K562 (cell line): ENCODE data around the gene VDAC1. TPM values are rescaled to one million over a fixed set of nuclear protein-coding genes. Genes with fewer than 3 reads are reported as not detected.
A peak's percentile ranks its signal among the peaks of the same experiment; 100 is the strongest.

Experiments used
- E2F6 ChIP-seq, 2 experiments: IDR thresholded peaks; 2 replicates each; pipeline ENCODE4 v1.6.1; 2011; ENCODE audit warnings: borderline replicate concordance in 1 of 2, control low read depth in 1 of 2, low read depth in 1 of 2, low read length in 1 of 2, mild to moderate bottlenecking in 1 of 2, mixed read lengths in 1 of 2, moderate library complexity in 1 of 2; ENCODE audit not compliant: insufficient read depth in 1 of 2, insufficient read length in 1 of 2, poor library complexity in 1 of 2, severe bottlenecking in 1 of 2; ENCODE audit errors: extremely low read depth in 1 of 2
- JUN ChIP-seq, 2 experiments: sonication (generic) in 1 of 2; formaldehyde crosslinking in 1 of 2; IDR thresholded peaks; 2 replicates each; pipeline versions ENCODE4 v1.6.1 to v1.8.0; 2012 to 2022; ENCODE audit warnings: borderline replicate concordance in 2 of 2, mild to moderate bottlenecking in 2 of 2, improper control_type of control experiment in 1 of 2, low read depth in 1 of 2, low read length in 1 of 2, missing genetic modification reagents in 1 of 2
- ZBTB1 ChIP-seq: sonication (generic); formaldehyde crosslinking; IDR thresholded peaks from 2 replicates; pipeline ENCODE4 v1.8.1; 2023; ENCODE audit warnings: missing genetic modification reagents, low read depth, mild to moderate bottlenecking, borderline replicate concordance
- ZNF407 ChIP-seq: fragments of 450-650 bp; IDR thresholded peaks from 2 replicates; pipeline ENCODE4 v1.6.1; 2016; ENCODE audit warnings: low read depth
- polyA plus RNA-seq, 8 experiments: library from polyadenylated mRNA; depleted of rRNA in 4 of 8; stranded (reverse) in 5 of 8; unstranded in 3 of 8; fragments of >200 nt; fragmentation: Nextera tagmentation in 2 of 8; fragmentation: Illumina TruSeq in 1 of 8; extraction: Ambion mirVana in 2 of 8; extraction: Trizol in 1 of 8; gene quantifications; 2 replicates each; pipeline versions ENCODE4 v1.2.1 to v1.2.3, GENCODE V29; 2011 to 2014; ENCODE audit warnings: inconsistent platforms in 1 of 8, missing spikeins in 1 of 8
- total RNA-seq, 7 experiments: library from RNA; depleted of rRNA in 6 of 7; stranded (reverse); fragments of >200 nt in 6 of 7; fragmentation: Illumina TruSeq in 2 of 7; extraction: Trizol in 2 of 7; gene quantifications; 2 replicates each; pipeline versions ENCODE4 v1.2.1 to v1.2.3, GENCODE V29; 2011 to 2021; ENCODE audit warnings: low replicate concordance in 1 of 7

Gene VDAC1
- total and polyA plus RNA-seq, 9 of the 15 experiments (the other 6 are each of a cell fraction or from before 2014, with no cell fraction given): 168 to 366 (median 293) TPM

- peak; percentile 29 to 61 for TF ChIP-seq E2F6 (IDR thresholded peaks at IDR 0.05; ENCODE audit: borderline replicate concordance in 1 of 2, extremely low read depth in 1 of 2, insufficient read depth in 1 of 2, insufficient read length in 1 of 2, low read depth in 1 of 2, low read length in 1 of 2, poor library complexity in 1 of 2, severe bottlenecking in 1 of 2)
- no peak for TF ChIP-seq JUN (IDR thresholded peaks at IDR 0.05; ENCODE audit: borderline replicate concordance, low read depth, low read length)
- TF ChIP-seq JUN (CRISPR knock-in tag; IDR thresholded peaks at IDR 0.05; ENCODE audit: borderline replicate concordance): no peak
- 0 out of 2 replicates have a peak, but pooled peaks have one; percentile 21 for TF ChIP-seq ZBTB1 (CRISPR knock-in tag)
- no peak for TF ChIP-seq ZNF407
These were observed at the start of gene VDAC1 (continued) for GRCh38 chr5:134004626-134005416.
